HEK293T (cell line): ENCODE data around the gene RNASEL.

Source experiments
- CTCF ChIA-PET: fragments of 350-600 bp; formaldehyde crosslinking; extraction: SDS; loops from one replicate; lab custom pipeline; 2021; ENCODE audit warnings: antibody characterized with exemption, inconsistent platforms; lab: Yijun Ruan, JAX
- POLR2A ChIA-PET: fragments of 350-600 bp; formaldehyde crosslinking; extraction: SDS; loops from one replicate; lab custom pipeline; 2020; ENCODE audit warnings: antibody characterized with exemption, inconsistent platforms; lab: Yijun Ruan, JAX
- DNase-seq: peaks from one replicate; pipeline ENCODE4 v3.0.0; 2012; ENCODE audit warnings: mixed read lengths; ENCODE audit errors: extremely low spot score
- ARNT ChIP-seq: fragments of 450-650 bp; IDR thresholded peaks from 2 replicates; pipeline ENCODE4 v1.6.1; 2017; ENCODE audit warnings: mild to moderate bottlenecking
- BHLHE40 ChIP-seq: fragments of 450-650 bp; IDR thresholded peaks from 2 replicates; pipeline ENCODE4 v1.6.1; 2016; ENCODE audit warnings: mild to moderate bottlenecking, moderate library complexity, borderline replicate concordance
- CTBP1 ChIP-seq: fragments of 450-650 bp; IDR thresholded peaks from 2 replicates; pipeline ENCODE4 v1.6.1; 2016; ENCODE audit warnings: borderline replicate concordance
- ELF4 ChIP-seq: fragments of 450-650 bp; IDR thresholded peaks from 2 replicates; pipeline ENCODE4 v1.6.1; 2017; ENCODE audit warnings: antibody characterized with exemption
- FOXA1 ChIP-seq: fragments of 450-650 bp; IDR thresholded peaks from 2 replicates; pipeline ENCODE4 v1.6.1; 2016; ENCODE audit warnings: mild to moderate bottlenecking
- FOXK2 ChIP-seq: fragments of 450-650 bp; IDR thresholded peaks from 2 replicates; pipeline ENCODE4 v1.6.1; 2016; ENCODE audit warnings: mild to moderate bottlenecking
- FOXM1 ChIP-seq: fragments of 450-650 bp; IDR thresholded peaks from 2 replicates; pipeline ENCODE4 v1.6.1; 2017; ENCODE audit warnings: mild to moderate bottlenecking, borderline replicate concordance
- HDGF ChIP-seq: fragments of 450-650 bp; IDR thresholded peaks from 2 replicates; pipeline ENCODE4 v1.6.1; 2017; ENCODE audit warnings: antibody characterized with exemption, borderline replicate concordance
- L3MBTL2 ChIP-seq: fragments of 450-650 bp; conservative IDR thresholded peaks from 2 replicates; pipeline ENCODE4 v1.6.1; 2016; ENCODE audit warnings: mild to moderate bottlenecking
- LEF1 ChIP-seq: fragments of 450-650 bp; IDR thresholded peaks from 2 replicates; pipeline ENCODE4 v1.6.1; 2017; ENCODE audit warnings: mild to moderate bottlenecking, borderline replicate concordance
- NFRKB ChIP-seq: fragments of 450-650 bp; IDR thresholded peaks from 2 replicates; pipeline ENCODE4 v1.6.1; 2016; ENCODE audit warnings: mild to moderate bottlenecking, moderate library complexity
- SP1 ChIP-seq: fragments of 450-650 bp; IDR thresholded peaks from 2 replicates; pipeline ENCODE4 v1.6.1; 2017
- SUZ12 ChIP-seq: fragments of 450-650 bp; IDR thresholded peaks from 2 replicates; pipeline ENCODE4 v1.6.1; 2016; ENCODE audit warnings: mild to moderate bottlenecking
- TARDBP ChIP-seq: fragments of 450-650 bp; IDR thresholded peaks from 2 replicates; pipeline ENCODE4 v1.6.1; 2016
- ZNF384 ChIP-seq: fragments of 450-650 bp; IDR thresholded peaks from 2 replicates; pipeline ENCODE4 v1.6.1; 2016
- TF ChIP-seq, protein P1 (sequence below): fragments of 450-650 bp; IDR thresholded peaks from 2 replicates; pipeline ENCODE4 v1.6.1; 2016

Gene RNASEL, protein sequence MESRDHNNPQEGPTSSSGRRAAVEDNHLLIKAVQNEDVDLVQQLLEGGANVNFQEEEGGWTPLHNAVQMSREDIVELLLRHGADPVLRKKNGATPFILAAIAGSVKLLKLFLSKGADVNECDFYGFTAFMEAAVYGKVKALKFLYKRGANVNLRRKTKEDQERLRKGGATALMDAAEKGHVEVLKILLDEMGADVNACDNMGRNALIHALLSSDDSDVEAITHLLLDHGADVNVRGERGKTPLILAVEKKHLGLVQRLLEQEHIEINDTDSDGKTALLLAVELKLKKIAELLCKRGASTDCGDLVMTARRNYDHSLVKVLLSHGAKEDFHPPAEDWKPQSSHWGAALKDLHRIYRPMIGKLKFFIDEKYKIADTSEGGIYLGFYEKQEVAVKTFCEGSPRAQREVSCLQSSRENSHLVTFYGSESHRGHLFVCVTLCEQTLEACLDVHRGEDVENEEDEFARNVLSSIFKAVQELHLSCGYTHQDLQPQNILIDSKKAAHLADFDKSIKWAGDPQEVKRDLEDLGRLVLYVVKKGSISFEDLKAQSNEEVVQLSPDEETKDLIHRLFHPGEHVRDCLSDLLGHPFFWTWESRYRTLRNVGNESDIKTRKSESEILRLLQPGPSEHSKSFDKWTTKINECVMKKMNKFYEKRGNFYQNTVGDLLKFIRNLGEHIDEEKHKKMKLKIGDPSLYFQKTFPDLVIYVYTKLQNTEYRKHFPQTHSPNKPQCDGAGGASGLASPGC

DNA sequence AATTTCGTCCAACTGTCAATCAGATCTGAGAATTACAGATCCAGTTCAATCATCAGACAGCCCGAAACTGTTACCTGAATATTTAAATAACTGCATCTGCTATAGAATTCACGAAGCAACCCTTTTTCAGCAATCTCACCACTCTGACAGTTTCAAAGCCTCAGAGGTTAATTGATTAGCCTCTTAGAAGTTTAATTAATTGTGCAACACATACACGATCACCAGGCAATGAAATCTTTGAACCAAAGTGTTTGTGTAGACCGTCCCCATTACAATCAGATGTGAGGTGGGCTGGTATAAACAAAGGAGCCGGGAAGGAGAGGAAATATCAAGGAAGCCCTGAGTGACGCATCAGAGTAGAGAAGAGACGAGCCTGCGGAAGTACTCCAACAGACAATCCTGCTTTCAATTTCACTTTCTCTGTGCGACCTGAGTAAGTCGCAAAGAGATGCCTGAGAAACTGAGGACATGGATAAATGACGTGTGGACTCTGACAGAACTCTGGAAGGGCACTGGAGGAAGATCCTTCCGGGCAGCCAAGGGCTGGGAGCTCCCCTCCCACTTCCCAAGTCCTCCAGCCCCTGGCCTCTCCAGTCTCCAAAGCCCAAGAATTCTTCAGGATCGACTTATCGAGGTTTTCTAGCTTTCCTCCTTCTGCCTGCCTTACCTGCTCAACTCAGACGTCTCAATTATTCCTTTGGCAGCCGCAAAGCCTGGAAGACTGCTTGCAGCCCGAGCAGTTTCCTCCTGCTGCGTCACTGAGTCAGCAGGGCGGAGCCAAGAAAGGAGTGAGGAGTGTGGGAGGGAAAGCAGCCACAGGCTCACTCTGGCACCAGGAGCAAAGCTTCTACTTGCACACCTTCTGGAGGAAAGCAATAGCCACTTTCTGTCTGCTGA lies at the start of gene RNASEL:
RNASEL (minus strand) TSS at position 757 of the 897 bp plus-strand sequence. CDS start 2,450 bp downstream, outside the sequence.
- DNase-seq: peak; percentile 72
- ChIA-PET CTCF (interaction anchor here (0.7 to 1.2 kb wide), 4 partner anchors 11 to 196 kb away, joined by 3 to 6 read pairs (median 3); no protein-coding TSS in a partner anchor), POLR2A (interaction anchor here (0.8 to 1.4 kb wide), 4 partner anchors 10 to 202 kb away, joined by 3 to 7 read pairs (median 3); no protein-coding TSS in a partner anchor)
- TF ChIP-seq SP1 (no peak), FOXM1 (no peak), ZNF384 (no peak)
- TF ChIP-seq, protein P1, sequence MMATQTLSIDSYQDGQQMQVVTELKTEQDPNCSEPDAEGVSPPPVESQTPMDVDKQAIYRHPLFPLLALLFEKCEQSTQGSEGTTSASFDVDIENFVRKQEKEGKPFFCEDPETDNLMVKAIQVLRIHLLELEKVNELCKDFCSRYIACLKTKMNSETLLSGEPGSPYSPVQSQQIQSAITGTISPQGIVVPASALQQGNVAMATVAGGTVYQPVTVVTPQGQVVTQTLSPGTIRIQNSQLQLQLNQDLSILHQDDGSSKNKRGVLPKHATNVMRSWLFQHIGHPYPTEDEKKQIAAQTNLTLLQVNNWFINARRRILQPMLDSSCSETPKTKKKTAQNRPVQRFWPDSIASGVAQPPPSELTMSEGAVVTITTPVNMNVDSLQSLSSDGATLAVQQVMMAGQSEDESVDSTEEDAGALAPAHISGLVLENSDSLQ: peak; percentile 51

DNA sequence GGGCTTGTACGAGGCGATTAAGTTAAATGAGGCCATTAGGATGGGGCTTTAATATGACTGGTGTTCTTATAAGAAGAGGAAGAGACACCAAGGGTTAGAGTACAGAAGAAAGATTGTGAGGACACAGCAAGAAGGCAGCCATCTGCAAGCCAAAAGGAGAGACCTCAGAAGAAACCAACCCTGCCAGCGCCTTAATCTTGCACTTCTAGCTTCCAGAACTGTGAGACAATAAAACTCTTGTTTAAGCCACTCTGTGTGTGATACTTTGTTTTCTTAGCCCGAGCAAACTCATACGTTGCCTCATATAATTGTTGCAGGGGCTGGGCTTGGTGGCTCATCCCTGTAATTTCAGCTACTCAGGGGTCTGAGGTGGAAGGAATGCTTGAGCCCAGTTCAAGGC lies 48.7 kb upstream of the RNASEL start:
- POLR2A ChIA-PET: interaction anchor here (0.7 to 1.0 kb wide), 3 partner anchors 23 to 38 kb away, joined by 3 to 4 read pairs (median 3); no protein-coding TSS in a partner anchor

DNA sequence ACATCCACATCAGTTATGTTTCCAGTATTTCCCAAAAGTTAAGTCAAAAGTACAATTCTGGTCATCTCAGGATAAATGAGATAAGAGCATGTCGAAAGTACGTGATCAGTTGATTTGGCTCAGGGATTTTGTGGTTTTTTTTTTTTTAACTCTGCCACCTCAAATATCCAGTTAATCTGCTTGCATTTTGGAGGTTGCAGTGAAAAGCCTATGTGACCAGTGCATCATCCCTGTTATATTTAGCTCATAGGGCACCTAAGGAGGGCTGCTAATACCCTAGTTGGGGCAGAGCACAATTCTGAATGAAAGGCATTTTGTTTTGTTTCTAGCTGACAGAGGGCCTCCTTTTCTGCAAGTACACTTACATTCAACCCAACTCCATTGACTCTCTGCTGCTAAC lies 46.8 kb upstream of the RNASEL start:
- POLR2A ChIA-PET: interaction anchor here (1.8 kb wide), 1 partner anchor 20 kb away, joined by 5 read pairs; no protein-coding TSS in a partner anchor

More for the DNA sequence above, 48.7 kb upstream of the RNASEL start:
- TF ChIP-seq NFRKB (no peak), FOXM1 (no peak), FOXK2 (no peak), HDGF (no peak), ARNT (no peak), ELF4 (no peak), TARDBP (no peak), CTBP1 (no peak), SUZ12 (no peak), L3MBTL2 (no peak), LEF1 (no peak), SP1 (no peak), BHLHE40 (no peak), ZNF384 (no peak), FOXA1 (no peak)
- TF ChIP-seq, protein P1: no peak
- DNase-seq: no peak
- CTCF ChIA-PET: interaction anchor here (0.9 to 1.1 kb wide), 3 partner anchors 31 to 43 kb away, joined by 3 read pairs; no protein-coding TSS in a partner anchor

DNA sequence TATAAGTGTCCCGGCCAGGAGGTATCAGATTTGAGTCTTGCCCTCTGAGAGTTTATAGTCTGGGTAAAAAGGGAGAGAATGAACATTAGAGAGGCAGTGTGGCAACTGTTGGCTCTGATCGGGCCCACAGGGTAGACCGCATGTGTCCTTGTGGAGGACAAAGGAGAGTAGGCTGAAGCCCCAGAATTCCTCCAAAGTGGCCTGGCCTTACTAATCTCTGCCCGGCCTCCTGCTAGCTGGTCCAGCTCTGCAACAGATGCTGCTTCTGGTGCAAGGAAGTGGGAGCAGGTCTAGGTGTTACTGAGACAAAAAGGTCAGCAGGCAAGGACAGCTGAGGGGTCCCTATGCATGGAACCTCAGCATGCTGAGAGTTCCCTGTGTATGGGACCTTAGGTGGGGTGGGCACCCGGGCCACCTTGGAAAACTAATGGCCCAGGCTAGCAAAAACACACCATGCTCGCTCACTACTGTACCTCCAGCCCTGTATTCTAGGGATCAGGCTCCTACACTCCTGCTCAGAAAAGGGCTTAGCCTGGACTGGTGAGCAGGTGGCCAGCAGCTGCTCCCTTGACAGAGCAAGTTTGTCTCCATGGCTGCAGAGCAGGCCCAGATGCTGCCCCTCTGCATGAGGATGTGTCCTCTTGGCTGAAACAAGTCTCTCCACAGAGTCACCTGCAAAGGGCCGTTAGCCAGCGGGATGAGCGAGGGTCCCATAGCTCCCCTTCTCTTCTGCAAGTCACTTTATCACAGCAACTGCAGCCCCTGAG lies 45.4 kb upstream of the RNASEL start:
- DNase-seq: no peak
- TF ChIP-seq L3MBTL2 (no peak), TARDBP (no peak), FOXA1 (no peak), CTBP1 (no peak)
- ChIA-PET CTCF (no interaction called here), POLR2A (interaction anchor here (1.8 to 1.9 kb wide), 2 partner anchors 18 to 31 kb away, joined by 5 to 6 read pairs; no protein-coding TSS in a partner anchor)

More for the DNA sequence above, 46.8 kb upstream of the RNASEL start:
- no peak for TF ChIP-seq NFRKB
- TF ChIP-seq BHLHE40: no peak
- TF ChIP-seq, protein P1: no peak
- TF ChIP-seq HDGF: no peak
- TF ChIP-seq CTBP1: no peak
- no peak for TF ChIP-seq FOXK2
- TF ChIP-seq ELF4: no peak
- TF ChIP-seq FOXA1: no peak
- TF ChIP-seq LEF1: no peak
- TF ChIP-seq L3MBTL2: no peak
- TF ChIP-seq TARDBP: no peak
- TF ChIP-seq SP1: no peak
- no peak for TF ChIP-seq SUZ12
- no peak for TF ChIP-seq FOXM1
- TF ChIP-seq ARNT: no peak
- no peak for TF ChIP-seq ZNF384
- DNase-seq: no peak
- CTCF ChIA-PET: no interaction called here
